Jurkat, Clone E6-1 (cell line): ENCODE measurements around the gene IL3.

ENCODE experiments used
- DNase-seq: peaks from one replicate; pipeline ENCODE4 v3.0.0-alpha.2; 2011; ENCODE audit warnings: low read depth, low spot score
- H3K4me3 ChIP-seq: 2 replicates; pipeline ENCODE4 v1.5.1; 2011; ENCODE audit warnings: mild to moderate bottlenecking, low read length, control low read depth, moderate library complexity

Gene IL3

GRCh38 chr5:132067941-132068808 is 7.7 kb downstream of the IL3 start:
- H3K4me3 ChIP-seq = no peak overlapping the region
- DNase-seq = no peak

GRCh38 chr5:132069561-132069960 is 9.1 kb downstream of the IL3 start:
- no peak for DNase-seq
- no peak overlapping the region for H3K4me3 ChIP-seq

GRCh38 chr5:132069994-132070393 is 9.5 kb downstream of the IL3 start:
- DNase-seq = no peak
- no peak overlapping the region for H3K4me3 ChIP-seq

GRCh38 chr5:132070460-132071337 is 10.2 kb downstream of the IL3 start:
- H3K4me3 ChIP-seq = no peak overlapping the region
- no peak for DNase-seq

- no peak for DNase-seq
- H3K4me3 ChIP-seq = no peak overlapping the region
These were observed 10.9 kb downstream of the IL3 start for GRCh38 chr5:132071338-132071707.

GRCh38 chr5:132072070-132072469 is 11.6 kb downstream of the IL3 start:
- no peak for DNase-seq
- H3K4me3 ChIP-seq = no peak overlapping the region

GRCh38 chr5:132072528-132072927 is 12.1 kb downstream of the IL3 start:
- H3K4me3 ChIP-seq = no peak overlapping the region
- DNase-seq = no peak

GRCh38 chr5:132073231-132074013 is 13.0 kb downstream of the IL3 start, which contains the start of gene CSF2:
CSF2 (plus strand) TSS chr5:132073789; CDS start chr5:132073824, 35 bp downstream.
- H3K4me3 ChIP-seq = no peak within 1 kb of the TSS
- no peak for DNase-seq

- DNase-seq = no peak
- H3K4me3 ChIP-seq = no peak overlapping the region
These were observed 13.8 kb downstream of the IL3 start for GRCh38 chr5:132074091-132074771.

- no peak for DNase-seq
- no peak overlapping the region for H3K4me3 ChIP-seq
These were observed 14.6 kb downstream of the IL3 start for GRCh38 chr5:132074772-132075718.

GRCh38 chr5:132075719-132076077 is 15.2 kb downstream of the IL3 start:
- H3K4me3 ChIP-seq = no peak overlapping the region
- DNase-seq = no peak

GRCh38 chr5:132076202-132076830 is 15.9 kb downstream of the IL3 start:
- no peak overlapping the region for H3K4me3 ChIP-seq
- DNase-seq = no peak

- DNase-seq = no peak
- H3K4me3 ChIP-seq = no peak overlapping the region
These were observed 16.5 kb downstream of the IL3 start for GRCh38 chr5:132076983-132077382.

GRCh38 chr5:132079081-132079480 is 18.6 kb downstream of the IL3 start:
- H3K4me3 ChIP-seq = no peak overlapping the region
- DNase-seq = no peak

- DNase-seq = no peak
- no peak overlapping the region for H3K4me3 ChIP-seq
These were observed 19.2 kb downstream of the IL3 start for GRCh38 chr5:132079619-132080018.

- no peak overlapping the region for H3K4me3 ChIP-seq
- no peak for DNase-seq
These were observed 20.1 kb downstream of the IL3 start for GRCh38 chr5:132080595-132080994.

- H3K4me3 ChIP-seq = no peak overlapping the region
- no peak for DNase-seq
These were observed 21.0 kb downstream of the IL3 start for GRCh38 chr5:132081458-132081857.
